HG03095 (cell line): Measurements from ENCODE around the gene ADH1C.

Experiments
- ATAC-seq: cut with Tn5 transposase; IDR thresholded peaks from one replicate; pipeline ENCODE4 v1.9.1; 2021; ENCODE audit warnings: moderate library complexity; ENCODE audit not compliant: unreplicated experiment

The ADH1C gene

GRCh38 chr4:99305638-99306400, 46.7 kb downstream of the ADH1C start:
- ATAC-seq, result no peak

- ATAC-seq, result no peak
These were observed 51.0 kb downstream of the ADH1C start for GRCh38 chr4:99301376-99302164.

- ATAC-seq, result no peak
These were observed 51.6 kb downstream of the ADH1C start for GRCh38 chr4:99300934-99301333.

GRCh38 chr4:99293357-99293756, 59.2 kb downstream of the ADH1C start:
- ATAC-seq, result no peak

GRCh38 chr4:99290848-99291786, 61.4 kb downstream of the ADH1C start, which contains the start of gene ADH1A:
TSS of gene ADH1A (minus strand) at chr4:99290985. CDS start at chr4:99290914, 71 bp downstream.
- no peak for ATAC-seq
